Activated CD8-positive, alpha-beta T cell treated with anti-CD3 and anti-CD28 coated beads for 36 hours (primary cell): ENCODE results near the gene RIPOR1. TPM values are rescaled to one million over a fixed set of nuclear protein-coding genes. Genes with fewer than 3 reads are reported as not detected.

ENCODE experiments used
- ATAC-seq: fragments of 200-7000 bp; cut with Tn5 transposase; one replicate; pipeline ENCODE4 v1.10.0; 2021; ENCODE audit warnings: mild to moderate bottlenecking, moderate library complexity
- CTCF ChIA-PET: fragments of 350-600 bp; sonication (Branson Sonifier 250); formaldehyde crosslinking; loops from one replicate; lab custom pipeline; 2021; ENCODE audit warnings: antibody characterized with exemption; lab: Charles Lee
- POLR2A ChIA-PET: fragments of 350-600 bp; sonication (Branson Sonifier 250); formaldehyde crosslinking; loops from one replicate; lab custom pipeline; 2021; ENCODE audit warnings: antibody characterized with exemption; lab: Charles Lee
- DNase-seq: peaks from one replicate; pipeline ENCODE4 v3.0.0-alpha.2; 2020
- H3K27ac Mint-ChIP-seq: one replicate; pipeline ENCODE4 v1.8.0; 2021; ENCODE audit warnings: mild to moderate bottlenecking, mixed read lengths
- H3K27me3 Mint-ChIP-seq: one replicate; pipeline ENCODE4 v1.8.0; 2021; ENCODE audit warnings: mixed read lengths
- H3K36me3 Mint-ChIP-seq: one replicate; pipeline ENCODE4 v1.8.0; 2021; ENCODE audit warnings: low read depth, mixed read lengths
- H3K4me1 Mint-ChIP-seq: one replicate; pipeline ENCODE4 v1.8.0; 2021; ENCODE audit warnings: low read depth, mixed read lengths
- H3K4me3 Mint-ChIP-seq: one replicate; pipeline ENCODE4 v1.8.0; 2021; ENCODE audit warnings: mild to moderate bottlenecking, moderate library complexity, mixed read lengths
- H3K9me3 Mint-ChIP-seq: one replicate; pipeline ENCODE4 v1.8.0; 2021; ENCODE audit warnings: mixed read lengths
- CTCF ChIP-seq: fragments of 200-600 bp; IDR thresholded peaks from one replicate; pipeline ENCODE4 v1.8.0; 2022; ENCODE audit warnings: antibody characterized with exemption, mild to moderate bottlenecking
- intact Hi-C: fragments of 100-400 bp; cut with micrococcal nuclease; formaldehyde crosslinking; loops from one replicate; pipeline ENCODE4 v1.10.0; 2022
- total RNA-seq, 2 experiments: library from RNA; stranded (reverse); gene quantifications; one replicate each; pipeline ENCODE4 v1.2.3, GENCODE V29; 2021

The RIPOR1 gene
- total RNA-seq, 2 experiments from 2014 or later = 15.7 to 20.0 TPM

GRCh38 chr16:67521095-67521804 is 7.4 kb upstream of the RIPOR1 start:
- no peaks in the 10 kb centered on the region for H3K27me3 Mint-ChIP-seq
- H3K4me1 Mint-ChIP-seq = peaks cover 16% of the 10 kb centered on the region
- ATAC-seq = peak; percentile 93
- peak; percentile 100 for DNase-seq
- intact Hi-C loops = no loop called here
- no peaks in the 10 kb centered on the region for H3K36me3 Mint-ChIP-seq
- TF ChIP-seq CTCF = peak; percentile 98
- CTCF ChIA-PET = interaction anchor here (0.7 to 5.0 kb wide), 78 partner anchors 10 to 520 kb away, joined by 3 to 154 read pairs (median 5); partner anchors contain the start of genes ACD, AGRP, ATP6V0D1 and C16orf86
- peak overlapping the region; percentile 81 for H3K4me3 Mint-ChIP-seq
- no peaks in the 10 kb centered on the region for H3K9me3 Mint-ChIP-seq
- POLR2A ChIA-PET = interaction anchor here (0.6 to 2.0 kb wide), 13 partner anchors 9 to 141 kb away, joined by 3 to 13 read pairs (median 3); partner anchors contain the start of genes ACD, ATP6V0D1, CARMIL2 and CTCF
- peak overlapping the region; percentile 99 for H3K27ac Mint-ChIP-seq

DNA sequence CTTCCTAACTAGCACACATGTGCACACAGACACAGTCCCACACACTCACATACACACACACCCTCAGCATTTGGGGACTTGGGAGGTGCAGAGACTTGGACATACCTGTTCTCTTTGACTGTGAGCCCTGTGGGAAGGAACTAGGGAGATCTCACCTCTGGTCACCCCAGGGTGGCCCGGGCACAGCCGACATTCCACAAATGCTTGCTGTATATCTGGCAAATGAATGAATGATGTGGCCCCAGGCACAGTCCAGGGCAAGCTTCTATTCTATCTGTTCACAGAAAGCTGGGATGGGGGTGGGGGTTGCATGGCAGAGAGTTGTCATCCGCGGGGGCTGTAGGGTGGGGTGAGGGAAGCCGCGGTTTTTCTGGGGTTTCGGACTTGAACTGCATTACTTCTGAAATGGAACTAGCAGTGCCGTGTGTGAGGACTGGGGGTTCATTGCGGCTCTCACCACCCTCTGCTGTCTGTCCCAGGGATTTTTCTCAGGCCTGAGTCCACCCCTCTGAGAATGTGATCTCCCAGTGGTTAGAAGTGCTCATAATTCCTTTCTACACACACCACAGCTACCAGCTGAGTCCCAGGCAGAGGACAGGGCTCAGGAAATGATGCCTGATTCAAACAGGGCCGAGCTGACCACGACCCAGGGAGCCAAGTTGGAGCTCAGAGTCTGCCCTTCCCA is 3.3 kb upstream of the RIPOR1 start:
- Mint-ChIP-seq H3K4me1 (peaks cover 14% of the 10 kb centered on the region), H3K9me3 (no peaks in the 10 kb centered on the region), H3K36me3 (no peaks in the 10 kb centered on the region), H3K27me3 (peaks cover 6% of the 10 kb centered on the region), H3K4me3 (no peak overlapping the region), H3K27ac (no peak overlapping the region)
- intact Hi-C loops = no loop called here
- ChIA-PET POLR2A (interaction anchor here (0.6 to 1.0 kb wide), 3 partner anchors 36 to 696 kb away, joined by 3 to 4 read pairs (median 3); partner anchors contain the start of gene CARMIL2), CTCF (interaction anchor here (0.9 to 2.1 kb wide), 9 partner anchors 8 to 142 kb away, joined by 3 to 11 read pairs (median 6); partner anchors contain the start of gene CARMIL2)
- TF ChIP-seq CTCF = no peak
- no peak for ATAC-seq
- no peak for DNase-seq

DNA sequence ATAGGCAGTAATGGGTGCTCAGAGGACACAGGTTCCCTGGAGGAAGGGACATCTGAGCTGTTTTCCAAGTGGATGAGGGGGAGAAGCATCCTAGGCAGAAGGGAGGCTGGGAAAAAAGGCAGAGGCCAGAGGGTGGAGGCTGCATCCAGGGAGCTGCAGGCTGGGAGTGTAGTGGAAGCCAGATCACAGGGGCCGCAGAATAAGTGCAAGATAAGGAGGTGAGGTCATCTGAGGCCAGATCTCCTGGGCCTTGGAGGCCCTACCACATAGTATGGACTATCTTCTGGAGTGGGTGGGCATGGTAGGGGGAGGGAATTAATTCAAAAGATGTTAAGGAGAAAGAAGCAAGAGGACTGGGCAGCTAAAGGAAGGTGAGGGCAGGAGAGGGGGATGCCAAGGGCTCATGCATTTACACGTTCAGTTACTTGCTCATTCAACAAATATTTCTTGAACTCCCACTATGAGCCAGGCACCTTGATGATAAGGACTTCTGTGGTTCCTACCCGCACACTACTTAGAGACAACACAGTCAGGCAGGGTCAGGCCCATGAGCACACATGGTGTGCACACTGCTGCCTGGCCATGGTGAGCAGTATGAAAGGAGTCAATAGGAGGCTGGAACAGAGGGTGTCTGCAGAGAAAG is 2.4 kb upstream of the RIPOR1 start:
- H3K27ac Mint-ChIP-seq = no peak overlapping the region
- POLR2A ChIA-PET = interaction anchor here (0.6 kb wide), 1 partner anchor 695 kb away, joined by 3 read pairs; no protein-coding TSS in a partner anchor
- no peaks in the 10 kb centered on the region for H3K9me3 Mint-ChIP-seq
- H3K4me1 Mint-ChIP-seq = peaks cover 18% of the 10 kb centered on the region
- intact Hi-C loops = no loop called here
- no peak overlapping the region for H3K4me3 Mint-ChIP-seq
- DNase-seq (no peak), ATAC-seq (no peak)
- no peak for TF ChIP-seq CTCF
- no peaks in the 10 kb centered on the region for H3K36me3 Mint-ChIP-seq
- CTCF ChIA-PET = interaction anchor here (0.9 to 2.1 kb wide), 7 partner anchors 9 to 142 kb away, joined by 3 to 11 read pairs (median 6); no protein-coding TSS in a partner anchor
- H3K27me3 Mint-ChIP-seq = peaks cover 14% of the 10 kb centered on the region

DNA sequence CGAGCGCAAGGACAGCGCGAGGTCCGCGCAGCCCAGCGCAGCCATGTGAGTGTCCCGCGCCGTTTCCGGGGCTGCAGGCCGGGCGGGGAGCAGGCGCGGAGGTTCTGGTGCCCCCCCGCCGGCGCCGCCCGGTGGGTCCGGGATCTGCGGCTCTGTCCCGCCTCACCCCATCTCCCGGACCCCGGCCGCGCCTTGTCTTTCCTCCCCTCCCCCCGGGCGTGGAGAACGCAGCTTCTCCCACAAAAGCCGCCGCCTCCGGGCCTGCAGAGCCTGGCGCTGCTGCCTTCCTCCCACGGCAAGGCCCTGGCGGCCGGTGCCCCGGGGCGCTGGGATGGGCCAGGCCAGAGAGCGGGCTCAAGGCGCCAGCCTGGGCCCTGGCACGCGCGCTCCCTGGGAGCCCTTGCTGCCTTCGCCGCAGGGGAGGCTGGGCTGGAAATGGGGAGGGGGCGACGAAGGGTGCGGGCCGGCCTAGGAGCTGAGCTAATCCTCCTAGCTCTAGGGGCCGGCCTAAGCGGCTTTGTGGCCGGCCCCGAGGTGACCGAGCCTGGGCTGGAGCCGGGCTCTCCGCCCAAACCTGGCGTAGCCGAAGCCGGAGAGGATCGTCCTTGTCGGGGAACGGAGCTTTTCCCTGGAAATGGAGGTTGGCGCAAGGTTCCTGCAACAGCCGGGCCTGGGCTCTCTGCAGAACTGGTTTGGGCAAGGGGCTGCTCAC is 397 bp downstream of the RIPOR1 start:
- intact Hi-C loops = no loop called here

More for the DNA sequence above, 397 bp downstream of the RIPOR1 start:
- DNase-seq = peak; percentile 40
- no peaks in the 10 kb centered on the region for H3K9me3 Mint-ChIP-seq
- H3K27ac Mint-ChIP-seq = no peak overlapping the region
- ChIA-PET POLR2A (interaction anchor here (0.6 to 1.3 kb wide), 7 partner anchors 8 to 131 kb away, joined by 3 to 6 read pairs (median 4); partner anchors contain the start of gene ACD), CTCF (interaction anchor here (1.1 to 11.4 kb wide), 8 partner anchors 7 to 139 kb away, joined by 3 to 135 read pairs (median 7); partner anchors contain the start of gene CARMIL2)
- peak overlapping the region; percentile 68 for H3K4me3 Mint-ChIP-seq
- H3K36me3 Mint-ChIP-seq = no peaks in the 10 kb centered on the region
- peak; percentile 47 for ATAC-seq
- peaks cover 15% of the 10 kb centered on the region for H3K4me1 Mint-ChIP-seq
- no peak for TF ChIP-seq CTCF
- H3K27me3 Mint-ChIP-seq = peaks cover 27% of the 10 kb centered on the region
